Endometrium (tissue), 2 donors: Measurements from ENCODE around the gene PTPRE.

Experiments
- FAIRE-seq: peaks from 2 replicates; lab custom pipeline; 2012; peaks lifted over from hg19 to GRCh38; lab: Jason Lieb, UNC
- donor health status: control.
- donor health status: control.

Gene PTPRE

DNA sequence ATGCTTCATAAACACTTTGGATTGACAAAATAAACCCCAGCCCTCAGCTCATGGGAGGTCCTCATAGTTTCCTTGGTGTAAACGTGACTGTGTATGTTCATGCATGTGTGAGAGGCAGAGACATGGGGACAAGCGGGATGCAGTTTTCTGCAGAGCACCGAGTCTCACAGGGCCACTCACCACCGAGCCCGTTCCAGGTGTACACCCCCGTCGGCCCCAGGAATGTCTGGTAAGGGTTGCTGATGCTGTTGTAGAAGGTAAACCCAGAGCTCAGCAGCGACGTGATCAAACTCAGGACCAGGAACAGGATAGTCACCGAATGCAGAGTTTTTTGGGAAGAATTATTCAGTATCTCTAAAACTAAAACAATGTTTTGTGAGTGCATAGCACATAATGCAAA is 23.4 kb upstream of the PTPRE start:
- no peak for FAIRE-seq

GRCh38 chr10:127884501-127884900 is 22.4 kb upstream of the PTPRE start:
- no peak for FAIRE-seq

DNA sequence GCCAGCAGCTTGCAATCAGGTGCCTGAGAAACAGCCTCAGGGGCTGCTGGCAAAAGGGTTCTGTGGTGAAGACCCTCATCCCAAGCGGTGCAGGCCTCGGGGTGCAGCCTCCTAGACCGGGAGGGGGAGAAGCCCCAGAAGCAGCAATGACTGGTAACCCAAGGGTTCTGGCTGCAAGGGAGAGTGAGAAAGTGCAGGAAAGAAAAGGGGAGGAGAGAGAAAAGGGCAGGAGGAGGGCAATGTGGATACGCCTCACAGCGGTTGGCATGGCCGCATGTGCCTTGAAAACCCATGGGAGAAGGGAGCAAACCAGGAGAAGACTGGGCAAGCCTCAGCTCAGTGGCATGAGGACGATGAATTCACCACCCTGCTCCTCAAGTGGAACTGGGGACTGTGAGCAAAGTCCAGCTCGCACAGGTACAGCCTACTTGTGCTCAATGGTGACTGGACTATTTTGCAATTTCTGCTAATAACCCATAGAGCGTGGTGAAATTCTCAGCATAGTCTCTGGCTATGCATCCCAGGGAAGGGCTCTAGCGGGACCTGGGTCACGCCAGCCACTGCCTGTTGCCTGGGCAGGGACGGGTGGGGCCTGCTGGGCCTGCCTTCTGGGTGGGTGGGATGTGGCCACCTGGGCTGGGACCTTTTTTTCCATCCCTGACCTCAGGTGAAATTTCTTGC is 20.4 kb upstream of the PTPRE start:
- no peak for FAIRE-seq

DNA sequence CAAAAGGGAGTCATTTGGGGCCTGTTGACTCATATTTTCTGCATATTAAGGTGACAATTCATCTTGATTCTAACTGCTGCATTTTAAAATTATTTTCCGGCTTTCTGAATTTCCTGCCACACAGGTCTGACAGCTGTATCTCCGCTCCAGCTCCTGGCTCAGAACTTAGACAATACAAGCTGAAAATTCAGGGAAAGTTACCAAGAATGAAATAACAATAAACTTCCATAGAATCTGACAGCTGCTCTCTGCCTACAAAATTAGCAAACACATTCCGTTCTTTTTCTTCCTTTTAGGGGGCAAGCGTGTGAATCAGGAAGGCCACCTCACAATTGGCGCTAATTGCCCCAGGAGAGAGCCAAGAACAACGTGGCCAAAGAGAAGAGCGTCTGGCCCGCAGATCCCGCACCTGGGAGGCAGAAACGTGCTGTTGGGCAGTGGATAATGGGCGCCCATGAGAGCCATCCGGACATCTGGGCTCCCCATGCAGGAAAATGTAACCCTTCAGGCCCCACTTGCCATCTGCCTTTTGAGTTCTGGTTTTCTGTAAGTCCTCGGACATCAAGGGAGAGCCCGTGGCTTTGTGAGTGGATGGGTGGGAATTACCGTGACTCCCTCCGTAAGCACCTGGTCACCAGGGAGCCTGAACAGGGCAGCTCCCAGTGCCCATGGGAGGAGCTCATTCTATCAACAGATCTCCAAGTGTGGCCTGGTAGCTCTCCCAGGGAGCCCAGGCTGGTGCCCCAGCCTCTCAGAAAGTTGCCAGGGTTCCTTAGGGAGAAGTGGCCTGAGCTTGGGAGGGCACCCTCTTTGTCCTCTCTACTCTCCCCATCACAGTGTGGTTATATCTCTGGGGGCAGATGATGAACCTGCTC is 19.1 kb upstream of the PTPRE start:
- FAIRE-seq = no peak

DNA sequence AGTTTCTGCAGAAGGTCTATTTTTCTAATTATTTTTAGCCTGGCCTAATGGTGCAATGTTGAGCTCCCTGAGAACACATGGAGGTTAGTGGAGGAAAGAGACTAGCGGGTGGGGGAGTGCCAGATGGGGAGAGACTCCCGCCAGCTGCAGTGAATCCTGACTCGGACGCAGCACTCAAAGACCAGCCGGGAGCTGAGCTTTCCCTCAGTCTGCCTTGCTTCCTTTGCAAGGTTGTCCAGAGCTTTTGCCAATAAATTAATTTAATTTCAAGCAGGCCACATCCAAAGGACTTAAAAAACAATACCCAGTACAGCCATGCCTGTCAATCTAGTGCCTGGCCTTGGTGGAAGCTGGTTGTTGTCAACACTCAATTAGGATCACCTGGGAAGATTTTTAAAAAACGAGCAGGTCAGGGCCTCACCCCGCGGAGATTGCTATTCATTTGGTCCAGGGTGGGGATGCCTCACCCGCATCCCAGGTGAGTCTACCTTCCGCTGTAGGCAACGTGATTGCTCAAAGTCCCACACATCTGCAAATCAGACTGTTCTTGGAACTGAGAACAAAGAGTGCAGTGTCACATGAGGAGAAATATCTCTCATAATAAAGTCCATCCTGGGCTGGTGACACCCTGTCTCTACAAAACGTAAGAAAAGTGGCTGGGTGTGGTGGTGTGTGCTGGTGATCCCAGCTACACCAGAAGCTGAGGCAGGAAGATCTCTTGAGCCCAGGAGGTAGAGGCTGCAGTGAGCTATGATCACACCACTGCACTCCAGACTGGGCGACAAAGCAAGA is 18.2 kb upstream of the PTPRE start:
- no peak for FAIRE-seq

GRCh38 chr10:127889605-127890195 is 17.2 kb upstream of the PTPRE start:
- no peak for FAIRE-seq

DNA sequence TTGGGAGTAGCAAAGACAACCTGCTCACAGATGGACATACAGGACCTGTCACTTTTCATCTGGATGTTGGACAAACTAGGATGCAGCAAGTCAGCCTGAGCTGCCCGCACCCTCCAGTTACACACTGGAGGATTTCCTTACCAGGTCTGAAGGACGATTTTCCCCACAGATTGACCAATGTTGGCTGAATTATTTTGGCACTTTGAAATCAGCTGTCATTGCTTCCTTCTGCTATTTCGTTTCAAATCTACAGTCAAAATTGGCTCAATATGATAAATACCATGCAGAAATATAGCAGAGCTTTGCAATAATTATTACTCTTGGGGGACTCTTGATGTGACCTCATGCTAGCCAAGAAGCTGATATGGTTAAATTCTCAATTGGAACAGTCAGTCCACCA is 16.7 kb upstream of the PTPRE start:
- FAIRE-seq = no peak

DNA sequence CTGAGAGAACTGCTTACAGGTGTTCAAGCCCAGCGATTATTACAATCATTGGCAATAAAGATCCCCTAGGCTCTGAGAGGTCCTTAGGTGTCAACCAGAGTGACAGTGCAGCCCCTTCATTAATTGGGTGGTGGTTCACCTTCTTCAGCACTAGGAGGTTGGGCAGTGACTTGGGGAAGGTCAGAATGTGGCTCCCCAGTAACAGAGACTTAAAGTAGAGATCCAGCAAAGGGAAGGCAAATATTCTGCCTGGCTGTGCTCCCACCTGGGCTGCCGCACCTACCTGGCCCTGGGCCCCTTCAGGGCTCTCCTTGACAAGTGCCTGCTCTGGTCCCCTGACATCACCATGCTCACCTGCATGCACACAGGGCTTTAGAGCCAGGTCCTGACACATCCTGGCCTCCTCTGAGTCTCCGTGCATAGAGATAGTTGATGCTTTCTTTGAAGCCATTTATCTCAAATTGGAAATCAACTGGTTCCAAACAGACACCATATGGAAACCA is 16.0 kb upstream of the PTPRE start:
- FAIRE-seq = no peak

DNA sequence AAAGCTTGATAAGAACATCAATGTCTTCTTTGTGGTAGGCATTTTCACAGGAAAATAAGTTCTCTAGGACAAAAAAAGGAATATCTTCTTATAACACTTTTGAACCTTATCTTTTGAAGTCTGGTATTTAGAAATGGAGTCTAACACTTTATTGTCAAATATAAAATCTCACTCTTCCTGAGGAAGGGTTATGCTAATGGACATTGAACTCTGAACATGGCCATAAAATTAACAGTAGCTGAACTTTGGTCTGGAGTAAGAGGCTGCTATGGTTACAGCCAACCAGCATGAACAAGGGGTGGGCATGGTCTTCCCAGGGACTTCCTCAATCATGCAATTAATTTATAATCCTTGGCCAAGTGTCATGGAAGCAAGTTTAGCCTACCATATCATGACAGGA is 14.2 kb upstream of the PTPRE start, which contains the start of gene CLRN3:
CLRN3 (minus strand) TSS at position 199 of the 400 bp plus-strand sequence; CDS start at position 42, 157 bp downstream.
- FAIRE-seq = no peak

DNA sequence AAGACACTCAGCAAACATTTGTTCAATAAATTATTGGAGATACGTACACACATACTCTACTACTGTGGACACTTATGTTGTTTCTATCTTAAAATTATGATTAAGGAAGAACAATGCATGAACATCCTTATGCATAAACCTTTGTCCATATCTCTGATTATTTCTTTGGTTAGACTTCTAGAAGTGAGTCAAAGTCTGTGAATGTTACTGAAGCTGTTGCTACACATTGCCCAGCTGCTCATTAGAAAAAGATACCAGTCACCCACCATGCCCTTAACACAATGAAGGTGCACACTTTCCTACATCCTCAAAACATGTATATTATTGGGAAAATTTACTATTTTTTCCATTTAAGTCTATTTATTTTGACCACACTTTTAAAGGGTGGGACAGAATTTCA is 12.8 kb upstream of the PTPRE start:
- FAIRE-seq = no peak

- no peak for FAIRE-seq
These were observed 10.3 kb upstream of the PTPRE start for GRCh38 chr10:127896590-127896989.

DNA sequence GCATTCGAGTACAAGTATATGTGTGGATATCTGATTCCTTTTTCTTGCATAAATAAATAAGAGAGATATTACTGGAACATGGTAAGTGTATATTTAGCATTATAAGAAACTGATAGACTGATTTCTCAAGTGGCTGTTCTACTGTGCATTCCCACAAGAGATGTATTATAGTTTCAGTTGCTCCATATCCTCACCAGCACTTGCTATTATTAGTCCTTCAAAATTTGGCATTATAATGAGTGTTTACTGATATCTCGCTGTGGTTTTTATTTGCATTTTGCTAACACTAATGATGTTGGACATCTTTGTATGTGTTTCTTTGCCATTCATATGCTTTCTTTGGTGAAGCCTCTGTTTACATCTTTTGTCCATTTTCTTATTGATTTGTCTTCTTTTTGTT is 9.7 kb upstream of the PTPRE start:
- FAIRE-seq = no peak

DNA sequence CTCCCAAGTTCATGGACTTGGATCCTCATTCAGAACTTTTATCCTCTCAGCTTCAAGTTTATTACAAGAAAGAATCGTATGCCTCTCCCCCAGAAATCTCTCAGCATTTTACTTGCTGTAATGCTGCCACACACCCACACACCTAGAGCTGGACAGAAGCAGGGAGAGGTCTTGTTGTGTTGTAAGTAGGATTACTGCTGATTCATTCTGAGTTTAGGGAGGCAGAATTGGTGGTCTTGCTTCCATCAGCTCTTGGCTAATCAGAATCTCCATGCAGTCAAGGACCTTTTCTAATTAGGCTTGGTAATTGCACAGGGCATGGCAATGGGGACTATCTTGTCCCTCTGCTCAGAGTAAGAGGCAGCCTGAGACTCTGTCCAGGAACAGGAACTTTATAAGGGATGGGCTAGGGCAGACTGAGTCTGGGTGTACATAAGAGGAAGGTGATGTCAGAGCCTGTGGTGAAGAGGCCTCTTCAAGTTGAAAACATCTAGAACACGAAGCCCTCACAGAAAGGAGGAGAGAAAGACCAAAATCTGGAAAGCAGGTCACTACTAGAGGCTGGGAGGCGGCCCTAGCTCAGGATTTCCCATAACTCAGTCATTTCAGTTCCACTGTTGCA is 7.0 kb upstream of the PTPRE start:
- FAIRE-seq = no peak

GRCh38 chr10:127903789-127904188 is 3.1 kb upstream of the PTPRE start:
- FAIRE-seq = no peak

- no peak for FAIRE-seq
These were observed 2.4 kb upstream of the PTPRE start for GRCh38 chr10:127904311-127905000.

DNA sequence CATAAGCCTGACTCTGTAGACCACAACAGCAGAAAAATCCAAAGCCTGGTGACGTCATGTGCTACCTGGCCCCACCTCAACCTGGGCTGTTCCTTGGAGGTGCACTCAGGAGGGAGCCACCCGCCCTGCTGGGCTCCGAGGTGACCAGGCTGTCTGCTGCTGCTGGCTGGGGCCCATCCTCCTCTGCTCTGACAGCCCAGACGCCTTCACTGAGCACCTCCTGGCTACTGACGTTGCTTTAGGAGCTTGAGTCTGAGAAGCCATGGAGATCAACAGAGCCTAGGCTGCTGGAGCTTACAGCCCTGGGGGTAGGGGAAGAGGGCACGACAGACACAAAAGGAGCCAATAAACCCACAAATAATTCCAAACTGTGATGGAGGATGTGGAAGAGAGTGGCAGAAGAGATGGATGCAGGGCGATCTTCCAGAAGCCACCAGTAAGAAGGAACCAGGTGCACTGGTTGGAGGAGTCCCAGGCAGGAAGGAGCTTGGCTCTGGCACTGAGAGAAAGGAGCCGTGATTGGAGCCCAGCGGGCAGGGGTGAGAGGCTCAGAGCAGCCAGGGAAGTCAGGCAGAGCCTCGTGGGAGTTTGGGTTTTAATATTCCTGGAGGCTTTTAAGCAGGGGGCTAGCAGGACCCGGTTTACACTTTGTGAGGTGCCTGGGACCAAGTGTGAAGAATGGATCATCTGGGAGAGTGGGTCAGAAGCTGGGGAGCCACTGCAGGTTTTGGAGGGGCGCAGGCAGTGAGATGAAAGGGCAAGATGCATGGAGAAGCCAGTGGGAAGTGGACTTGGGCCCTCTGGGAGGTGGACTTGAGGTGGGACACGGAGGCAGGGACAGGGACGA is 1.7 kb upstream of the PTPRE start:
- no peak for FAIRE-seq

DNA sequence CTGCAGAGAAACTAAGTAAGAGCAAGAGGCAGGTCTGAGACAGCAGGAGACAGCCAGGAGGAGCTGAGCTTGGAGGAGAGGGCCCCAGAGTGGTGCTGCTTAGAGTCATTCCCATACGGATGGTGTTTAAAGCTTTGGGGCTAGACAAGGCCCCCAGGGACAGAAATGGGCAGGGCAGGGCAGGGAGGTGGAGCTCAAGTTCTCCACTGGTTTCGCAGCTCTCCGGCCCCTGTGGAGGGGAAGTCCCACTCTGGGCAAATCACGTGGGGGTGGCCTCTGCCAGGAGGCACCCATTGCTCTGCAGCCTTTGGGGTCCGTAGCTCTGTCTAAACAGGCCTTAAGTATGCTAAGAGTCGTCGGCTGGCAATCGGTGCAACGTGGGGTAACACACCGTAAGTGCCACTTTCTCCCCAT is 1.0 kb upstream of the PTPRE start:
- no peak for FAIRE-seq

GRCh38 chr10:127907411-127908105 is 655 bp downstream of the PTPRE start:
- FAIRE-seq = no peak
